Smooth muscle cell of the brain vasculature (primary cell): ENCODE measurements around the gene BCAS1.

ENCODE experiments used
- DNase-seq: peaks from one replicate; pipeline ENCODE4 v3.0.0-alpha.2; 2012; ENCODE audit warnings: low read depth, low spot score

Gene BCAS1

GRCh38 chr20:53963635-53964034, 106.8 kb downstream of the BCAS1 start:
- no peak for DNase-seq

- no peak for DNase-seq
Measured at GRCh38 chr20:53962388-53962787, 108.0 kb downstream of the BCAS1 start.

- DNase-seq, result no peak
Measured at GRCh38 chr20:53961527-53961926, 108.9 kb downstream of the BCAS1 start.

GRCh38 chr20:53960579-53961272, 109.7 kb downstream of the BCAS1 start:
- DNase-seq, result no peak

GRCh38 chr20:53959911-53960578, 110.3 kb downstream of the BCAS1 start:
- DNase-seq, result no peak

- no peak for DNase-seq
Measured at GRCh38 chr20:53958260-53958659, 112.1 kb downstream of the BCAS1 start.

GRCh38 chr20:53957451-53958172, 112.8 kb downstream of the BCAS1 start:
- no peak for DNase-seq

GRCh38 chr20:53956013-53956715, 114.2 kb downstream of the BCAS1 start:
- no peak for DNase-seq

- no peak for DNase-seq
Measured at GRCh38 chr20:53954723-53955658, 115.4 kb downstream of the BCAS1 start.

GRCh38 chr20:53952528-53953096, 117.8 kb downstream of the BCAS1 start:
- no peak for DNase-seq

- no peak for DNase-seq
Measured at GRCh38 chr20:53950578-53950977, 119.8 kb downstream of the BCAS1 start.

GRCh38 chr20:53950031-53950430, 120.4 kb downstream of the BCAS1 start:
- no peak for DNase-seq

- DNase-seq, result no peak
Measured at GRCh38 chr20:53949319-53949839, 121.0 kb downstream of the BCAS1 start.

GRCh38 chr20:53948383-53949318, 121.7 kb downstream of the BCAS1 start:
- DNase-seq, result no peak

- DNase-seq, result no peak
Measured at GRCh38 chr20:53947501-53948195, 122.7 kb downstream of the BCAS1 start.

GRCh38 chr20:53946106-53946505, 124.3 kb downstream of the BCAS1 start:
- DNase-seq, result no peak

GRCh38 chr20:53945478-53945877, 124.9 kb downstream of the BCAS1 start:
- no peak for DNase-seq

- DNase-seq, result no peak
Measured at GRCh38 chr20:53944796-53945195, 125.6 kb downstream of the BCAS1 start.
